RWPE2 (cell line): ENCODE data around the gene S1PR2.

Experiments
- ATAC-seq: fragments of 200-7000 bp; cut with Tn5 transposase; 3 replicates; pipeline ENCODE4 v1.9.1; 2021; ENCODE audit warnings: low read depth
- DNase-seq: peaks from one replicate; pipeline ENCODE4 v3.0.0-alpha.2; 2020; ENCODE audit warnings: low spot score
- H3K27ac ChIP-seq: fragments of 450-650 bp; 2 replicates; pipeline ENCODE4 v1.5.1; 2017; ENCODE audit warnings: mild to moderate bottlenecking; ENCODE audit not compliant: poor library complexity, severe bottlenecking
- H3K27me3 ChIP-seq: fragments of 250-450 bp; sonication (Bioruptor Pico); 2 replicates; pipeline ENCODE4 v1.5.1; 2021; ENCODE audit warnings: mild to moderate bottlenecking, moderate library complexity; ENCODE audit not compliant: insufficient read depth, poor library complexity, severe bottlenecking
- H3K36me3 ChIP-seq: fragments of 250-450 bp; sonication (Bioruptor Pico); 2 replicates; pipeline ENCODE4 v1.5.1; 2020; ENCODE audit warnings: low read depth, mild to moderate bottlenecking, moderate library complexity
- H3K4me1 ChIP-seq: fragments of 250-450 bp; sonication (Bioruptor Pico); 2 replicates; pipeline ENCODE4 v1.5.1; 2021; ENCODE audit warnings: mild to moderate bottlenecking, moderate library complexity; ENCODE audit not compliant: insufficient read depth, poor library complexity, severe bottlenecking
- H3K4me3 ChIP-seq: fragments of 250-450 bp; sonication (Bioruptor Pico); 2 replicates; pipeline ENCODE4 v1.5.1; 2021; ENCODE audit warnings: mild to moderate bottlenecking, moderate library complexity; ENCODE audit not compliant: severe bottlenecking
- H3K9me3 ChIP-seq: fragments of 250-450 bp; sonication (Bioruptor Pico); 2 replicates; pipeline ENCODE4 v1.5.1; 2021; ENCODE audit warnings: mild to moderate bottlenecking, moderate library complexity; ENCODE audit not compliant: severe bottlenecking
- CTCF ChIP-seq: fragments of 450-650 bp; IDR thresholded peaks from one replicate; pipeline ENCODE4 v1.5.1; 2017; ENCODE audit warnings: mild to moderate bottlenecking, moderate library complexity; ENCODE audit not compliant: poor library complexity, severe bottlenecking

Gene S1PR2

GRCh38 chr19:10173527-10173926 is 57.6 kb downstream of the S1PR2 start:
- Histone ChIP-seq H3K27ac (no peak overlapping the region), H3K27me3 (no peaks in the 10 kb centered on the region), H3K36me3 (peaks cover 97% of the 10 kb centered on the region), H3K9me3 (no peaks in the 10 kb centered on the region), H3K4me1 (no peaks in the 10 kb centered on the region), H3K4me3 (no peak overlapping the region)
- no peak for ATAC-seq
- TF ChIP-seq CTCF: no peak
- no peak for DNase-seq
